GM12873 (cell line): ENCODE measurements around the gene SMC1B.

ENCODE experiments used
- TF ChIP-seq, protein P1 (sequence below): IDR thresholded peaks from 2 replicates; pipeline ENCODE4 v1.5.1; 2012; ENCODE audit warnings: low read depth, mild to moderate bottlenecking, moderate library complexity, low read length, control low read depth; ENCODE audit not compliant: insufficient read depth; ENCODE audit errors: missing control alignments

Gene SMC1B

GRCh38 chr22:45428391-45429385 is 15.3 kb upstream of the SMC1B start:
- TF ChIP-seq, protein P1, sequence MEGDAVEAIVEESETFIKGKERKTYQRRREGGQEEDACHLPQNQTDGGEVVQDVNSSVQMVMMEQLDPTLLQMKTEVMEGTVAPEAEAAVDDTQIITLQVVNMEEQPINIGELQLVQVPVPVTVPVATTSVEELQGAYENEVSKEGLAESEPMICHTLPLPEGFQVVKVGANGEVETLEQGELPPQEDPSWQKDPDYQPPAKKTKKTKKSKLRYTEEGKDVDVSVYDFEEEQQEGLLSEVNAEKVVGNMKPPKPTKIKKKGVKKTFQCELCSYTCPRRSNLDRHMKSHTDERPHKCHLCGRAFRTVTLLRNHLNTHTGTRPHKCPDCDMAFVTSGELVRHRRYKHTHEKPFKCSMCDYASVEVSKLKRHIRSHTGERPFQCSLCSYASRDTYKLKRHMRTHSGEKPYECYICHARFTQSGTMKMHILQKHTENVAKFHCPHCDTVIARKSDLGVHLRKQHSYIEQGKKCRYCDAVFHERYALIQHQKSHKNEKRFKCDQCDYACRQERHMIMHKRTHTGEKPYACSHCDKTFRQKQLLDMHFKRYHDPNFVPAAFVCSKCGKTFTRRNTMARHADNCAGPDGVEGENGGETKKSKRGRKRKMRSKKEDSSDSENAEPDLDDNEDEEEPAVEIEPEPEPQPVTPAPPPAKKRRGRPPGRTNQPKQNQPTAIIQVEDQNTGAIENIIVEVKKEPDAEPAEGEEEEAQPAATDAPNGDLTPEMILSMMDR = no peak

- TF ChIP-seq, protein P1 = no peak
Measured at GRCh38 chr22:45427114-45427513, 13.7 kb upstream of the SMC1B start.

- TF ChIP-seq, protein P1 = no peak
Measured at GRCh38 chr22:45426387-45426786, 13.0 kb upstream of the SMC1B start.

- TF ChIP-seq, protein P1 = no peak
Measured at GRCh38 chr22:45425531-45426265, 12.3 kb upstream of the SMC1B start.

- TF ChIP-seq, protein P1 = no peak
Measured at GRCh38 chr22:45425101-45425500, 11.7 kb upstream of the SMC1B start.

GRCh38 chr22:45424241-45424731 is 10.9 kb upstream of the SMC1B start:
- TF ChIP-seq, protein P1 = no peak

- TF ChIP-seq, protein P1 = no peak
Measured at GRCh38 chr22:45423524-45423923, 10.1 kb upstream of the SMC1B start.
